Kidney tubule cell (primary cell): ENCODE measurements around the gene FRAT2.

Experiments used
- DNase-seq: peaks from one replicate; pipeline ENCODE4 v3.0.0-alpha.2; 2018; ENCODE audit warnings: low spot score

FRAT2 gene, protein sequence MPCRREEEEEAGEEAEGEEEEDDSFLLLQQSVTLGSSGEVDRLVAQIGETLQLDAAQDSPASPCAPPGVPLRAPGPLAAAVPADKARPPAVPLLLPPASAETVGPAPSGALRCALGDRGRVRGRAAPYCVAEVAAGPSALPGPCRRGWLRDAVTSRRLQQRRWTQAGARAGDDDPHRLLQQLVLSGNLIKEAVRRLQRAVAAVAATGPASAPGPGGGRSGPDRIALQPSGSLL

DNA sequence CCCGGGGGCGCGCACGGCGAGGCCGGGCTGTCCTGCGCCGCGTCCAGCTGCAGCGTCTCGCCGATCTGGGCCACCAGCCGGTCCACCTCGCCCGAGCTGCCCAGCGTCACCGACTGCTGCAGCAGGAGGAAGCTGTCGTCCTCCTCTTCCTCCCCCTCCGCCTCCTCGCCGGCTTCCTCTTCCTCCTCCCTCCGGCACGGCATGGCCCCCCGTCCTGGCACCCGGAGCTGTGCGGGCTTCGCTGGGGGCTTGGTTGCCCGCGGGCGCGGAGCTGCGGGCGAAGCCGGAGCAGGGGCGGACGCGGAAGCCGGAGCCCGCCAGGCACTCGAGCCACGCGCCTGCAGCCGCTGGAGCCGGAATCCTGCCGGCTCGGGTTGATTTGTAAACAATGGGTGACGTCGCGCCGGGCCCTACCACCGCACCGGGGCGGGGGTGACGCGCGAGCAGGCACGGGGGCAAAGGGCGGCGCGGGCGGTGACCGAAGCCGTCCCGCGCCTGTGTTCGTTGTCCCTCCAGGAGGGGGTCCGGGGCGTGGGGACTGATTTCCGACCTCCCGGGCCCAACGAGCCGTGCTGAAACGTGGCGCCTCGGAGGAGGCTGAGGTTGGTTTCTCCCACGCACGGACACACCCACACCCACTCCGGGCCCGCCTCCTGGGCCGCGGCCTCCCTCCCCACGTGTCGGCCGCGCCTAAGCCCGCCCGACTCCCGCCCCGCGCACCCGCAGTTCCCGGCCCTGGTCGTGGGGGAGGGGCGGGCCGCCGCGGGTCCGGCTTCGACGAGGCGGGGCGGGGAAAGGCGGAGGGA is at the start of gene FRAT2:
Gene FRAT2 (minus strand): TSS at position 360 of the 806 bp plus-strand sequence. CDS start 157 bp downstream, at position 203.
- peak; percentile 91 for DNase-seq

DNA sequence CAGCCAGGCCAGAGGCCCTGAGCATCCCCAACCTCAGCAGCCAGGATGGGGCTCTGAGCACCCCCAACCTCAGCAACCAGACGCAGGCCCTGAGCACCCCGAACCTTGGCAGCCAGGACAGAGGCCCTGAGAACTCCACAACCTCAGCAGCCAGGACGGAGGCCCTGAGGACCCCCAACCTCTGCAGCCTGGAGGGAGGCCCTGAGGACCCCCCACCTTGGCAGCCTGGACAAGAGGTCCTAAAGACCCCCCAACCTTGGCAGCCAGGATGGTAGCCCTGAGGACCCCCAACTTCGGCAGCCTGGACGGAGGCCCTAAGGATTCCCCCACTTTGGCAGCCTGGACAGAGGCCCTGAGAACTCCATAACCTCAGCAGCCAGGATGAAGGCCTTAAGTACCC is 49.6 kb upstream of the FRAT2 start:
- DNase-seq, result no peak

- DNase-seq, result no peak
Observed at GRCh38 chr10:97383159-97383558, 48.6 kb upstream of the FRAT2 start.

GRCh38 chr10:97381626-97382025 is 47.1 kb upstream of the FRAT2 start:
- no peak for DNase-seq

GRCh38 chr10:97380516-97380915 is 46.0 kb upstream of the FRAT2 start:
- no peak for DNase-seq

DNA sequence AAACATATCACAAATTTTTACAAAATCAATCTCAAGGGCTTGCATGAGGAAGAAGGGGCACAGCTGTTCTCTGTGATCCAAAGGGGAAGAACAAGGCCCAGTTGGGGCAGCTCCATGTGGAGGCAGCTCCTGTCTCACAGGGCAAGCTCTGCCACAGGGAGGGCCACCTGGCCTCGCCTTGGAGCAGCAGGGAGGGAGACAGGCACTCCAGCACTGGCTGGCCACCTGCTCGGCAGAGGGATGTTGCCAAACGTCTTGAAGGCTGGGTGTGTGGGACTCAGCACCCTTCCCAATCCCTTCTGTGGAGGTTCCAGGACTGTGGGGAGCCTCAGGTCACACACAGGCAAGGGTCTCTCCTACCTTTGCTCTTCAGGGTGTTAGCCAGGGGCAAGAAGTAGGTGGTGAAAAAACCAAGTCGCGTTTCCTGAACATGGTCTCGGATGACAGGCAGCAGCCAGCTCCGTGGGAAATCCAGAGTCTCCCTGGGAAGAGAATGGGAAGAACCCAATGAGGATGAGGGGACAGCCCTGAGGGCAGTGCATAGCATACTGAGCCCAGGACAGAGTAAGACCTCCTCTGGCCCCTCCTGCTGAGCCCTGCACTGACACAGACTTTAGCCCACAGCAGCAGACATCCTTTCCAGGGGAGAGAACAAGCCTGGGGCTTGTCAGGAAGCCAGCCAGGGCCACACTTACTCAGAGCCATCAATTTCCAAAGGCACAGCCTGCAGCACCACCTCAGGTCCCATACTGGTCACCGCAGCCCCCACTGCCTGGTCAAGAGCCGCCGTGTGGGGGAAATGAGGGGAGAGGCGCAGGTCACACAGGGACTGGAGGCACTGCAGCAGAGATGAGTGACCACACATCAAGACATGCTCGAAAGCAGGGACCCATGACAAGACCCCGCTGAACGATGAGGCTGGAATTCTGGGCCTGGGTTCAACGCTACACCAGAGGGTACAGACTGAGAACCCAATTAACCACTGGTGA is 44.7 kb upstream of the FRAT2 start:
- no peak for DNase-seq

DNA sequence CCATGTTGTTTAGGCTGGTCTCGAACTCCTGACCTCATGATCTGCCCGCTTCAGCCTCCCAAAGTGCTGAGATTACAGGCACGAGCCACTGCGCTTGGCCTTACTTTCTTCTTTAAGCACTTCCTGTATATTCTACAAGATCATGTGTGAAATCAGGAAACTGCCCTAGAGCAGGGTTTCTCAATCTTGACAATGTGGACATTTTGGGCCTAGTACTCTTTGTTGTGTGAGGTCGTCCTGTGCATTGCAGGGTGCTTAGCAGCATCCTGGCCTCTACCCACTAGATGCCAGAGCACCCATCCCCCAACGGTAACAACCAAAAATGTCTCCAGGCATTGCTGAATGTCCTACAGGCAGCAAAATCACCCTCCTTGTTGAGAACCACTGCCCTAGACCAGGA is 41.9 kb upstream of the FRAT2 start:
- DNase-seq, result no peak

DNA sequence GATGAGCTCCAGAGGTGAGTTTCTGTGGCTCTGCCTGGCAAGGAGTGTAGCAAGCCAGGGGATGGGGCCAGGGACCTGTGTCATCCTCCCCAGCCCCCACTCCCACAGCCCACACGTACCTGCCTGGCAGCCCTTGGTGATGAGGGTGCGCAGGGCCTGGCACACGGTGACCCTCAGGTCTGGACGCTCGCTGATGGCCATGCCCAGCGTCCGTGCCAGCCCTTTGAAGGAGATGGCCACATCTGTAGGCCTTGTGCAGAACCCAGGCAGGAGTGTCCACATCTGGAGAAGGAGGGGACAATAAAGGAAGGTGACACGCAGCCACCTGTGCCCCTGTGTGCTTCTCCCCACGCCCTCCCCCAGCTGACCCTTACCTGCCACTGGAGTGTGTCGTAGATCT is 38.9 kb upstream of the FRAT2 start:
- DNase-seq, result no peak

GRCh38 chr10:97372233-97372875 is 37.8 kb upstream of the FRAT2 start:
- DNase-seq, result no peak

GRCh38 chr10:97371696-97372095 is 37.2 kb upstream of the FRAT2 start:
- no peak for DNase-seq

DNA sequence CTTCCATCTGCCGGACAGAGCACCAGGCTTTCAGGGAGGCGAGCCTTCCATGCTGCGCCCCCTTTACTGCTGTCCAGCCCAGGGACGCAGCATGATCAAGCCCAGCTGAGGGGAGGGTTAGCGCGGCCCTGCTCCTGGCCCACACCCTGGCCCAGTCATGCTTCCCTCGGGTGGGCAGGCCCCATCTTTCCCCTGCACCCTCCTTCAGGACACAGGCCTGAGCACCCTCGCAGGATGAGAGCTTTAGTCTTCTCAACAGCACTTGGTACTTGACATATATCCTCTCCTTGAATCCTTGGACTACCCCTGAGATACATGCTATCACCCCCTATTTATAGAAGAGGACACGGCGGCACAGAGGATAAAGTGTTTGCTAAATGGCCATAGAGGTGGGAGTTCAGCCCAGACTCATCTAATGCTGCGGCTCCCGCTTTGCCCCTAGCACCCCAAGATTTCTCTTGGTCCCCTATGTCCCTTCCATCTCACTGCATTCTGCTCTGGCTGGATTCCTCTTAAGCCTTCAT is 32.7 kb upstream of the FRAT2 start:
- DNase-seq, result no peak

DNA sequence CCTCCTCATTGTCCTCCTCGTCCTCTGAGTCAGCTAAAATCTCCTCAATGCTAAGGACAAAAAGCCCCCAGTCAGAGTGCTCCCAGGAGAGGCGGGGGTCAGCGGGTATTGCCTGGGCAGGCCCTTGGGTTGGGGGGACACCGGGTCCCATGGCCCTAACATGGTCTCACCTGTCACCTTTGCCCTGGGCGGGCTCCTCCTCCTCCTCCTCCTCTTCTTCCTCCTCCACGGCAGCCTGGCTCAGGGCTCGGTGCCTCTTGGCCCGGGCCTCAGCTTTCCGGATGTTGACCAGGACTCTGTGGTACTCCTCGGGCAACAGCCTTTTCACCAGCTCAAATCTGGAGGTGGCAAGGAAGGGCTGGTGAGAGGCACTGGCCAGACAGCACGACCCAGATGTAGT is 32.0 kb upstream of the FRAT2 start:
- DNase-seq, result no peak

DNA sequence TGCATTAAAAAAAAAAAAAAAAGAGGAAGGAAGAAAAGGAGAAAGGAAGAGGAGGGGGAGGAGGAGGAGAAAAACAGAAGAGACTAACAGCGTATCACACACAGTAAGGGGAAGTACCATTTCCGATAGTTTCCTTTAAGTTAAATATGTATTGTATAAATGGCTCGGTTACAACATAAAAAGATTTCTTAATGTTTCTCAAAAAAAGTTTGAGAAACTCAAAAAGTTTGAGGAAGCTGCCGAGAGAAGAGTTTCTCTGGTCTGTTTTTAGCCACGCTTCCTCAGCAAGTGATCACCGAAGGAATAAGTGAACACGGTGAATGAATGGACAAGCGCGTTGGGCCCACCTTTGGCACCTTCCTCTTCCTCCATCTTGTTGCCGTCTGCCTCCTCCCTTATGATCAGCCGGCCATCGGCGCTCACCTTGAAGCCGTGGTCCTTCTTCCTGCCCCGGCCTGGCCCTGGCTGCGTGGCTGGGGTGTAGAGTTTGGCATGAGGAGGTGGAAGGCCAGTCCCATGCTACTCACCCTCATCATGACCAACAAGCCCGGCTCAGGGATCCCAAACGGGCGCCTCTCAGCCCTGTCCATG is 31.3 kb upstream of the FRAT2 start:
- no peak for DNase-seq

DNA sequence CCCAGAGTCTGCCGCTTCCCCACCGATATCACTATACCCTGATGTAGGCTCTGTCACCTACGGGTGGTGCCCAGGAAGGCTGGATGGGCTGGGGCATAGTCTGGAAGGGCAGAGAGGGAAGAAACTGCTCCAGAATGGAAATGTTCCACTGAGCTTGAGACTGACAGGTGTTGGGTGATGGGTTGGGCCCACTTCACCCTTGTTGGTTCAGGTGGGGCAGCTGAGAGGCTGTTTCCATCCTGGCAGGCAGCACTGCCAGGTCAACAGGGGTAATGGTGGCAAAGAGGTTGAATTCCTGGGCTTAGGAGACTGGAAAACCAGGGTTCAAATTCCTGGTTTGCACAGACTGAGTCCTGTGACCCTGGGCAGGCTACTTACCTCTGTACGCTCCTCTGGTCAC is 28.5 kb upstream of the FRAT2 start:
- DNase-seq, result no peak

- DNase-seq, result no peak
Observed at GRCh38 chr10:97362310-97363033, 27.9 kb upstream of the FRAT2 start.

- no peak for DNase-seq
Observed at GRCh38 chr10:97361537-97361901, 27.0 kb upstream of the FRAT2 start.

DNA sequence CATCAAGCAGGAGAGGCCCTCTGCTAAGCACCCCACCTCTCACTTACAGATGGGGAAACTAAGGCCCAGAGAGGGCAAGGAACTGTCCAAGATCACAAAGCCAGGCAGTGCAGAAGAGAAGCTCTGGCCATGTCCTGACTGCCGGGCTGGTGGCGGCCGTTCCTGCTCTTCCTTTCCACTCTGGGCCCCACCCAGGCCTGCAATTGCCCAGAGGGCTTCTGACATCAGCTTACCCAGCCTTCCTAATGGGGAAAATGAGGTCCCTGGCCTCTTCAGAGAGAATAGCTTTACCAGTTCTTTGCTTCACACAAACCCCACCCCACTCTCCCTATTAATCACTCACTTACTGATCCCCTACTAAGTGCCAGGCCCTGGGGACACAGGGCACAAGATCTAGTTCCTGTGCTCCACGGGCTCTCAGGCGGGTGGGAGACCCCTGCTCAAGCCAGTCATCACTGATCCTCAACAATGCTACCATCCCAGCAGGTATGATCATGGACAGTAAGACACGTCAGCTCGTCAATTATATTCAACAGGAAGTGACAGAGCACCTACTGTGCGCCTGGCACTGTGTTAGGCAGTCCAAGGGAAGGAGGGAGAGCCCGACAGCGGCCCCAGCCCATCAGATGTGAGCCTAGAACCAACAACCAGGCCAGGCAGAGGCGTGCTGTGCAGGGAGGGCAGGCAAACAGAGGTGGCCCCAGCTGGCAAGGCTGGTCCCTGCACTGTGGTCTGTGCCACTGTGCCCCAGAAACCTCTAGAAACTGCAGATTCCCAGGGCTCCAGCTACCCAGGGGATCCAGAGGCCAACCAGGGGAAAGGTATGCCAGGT is 26.4 kb upstream of the FRAT2 start:
- DNase-seq, result no peak

DNA sequence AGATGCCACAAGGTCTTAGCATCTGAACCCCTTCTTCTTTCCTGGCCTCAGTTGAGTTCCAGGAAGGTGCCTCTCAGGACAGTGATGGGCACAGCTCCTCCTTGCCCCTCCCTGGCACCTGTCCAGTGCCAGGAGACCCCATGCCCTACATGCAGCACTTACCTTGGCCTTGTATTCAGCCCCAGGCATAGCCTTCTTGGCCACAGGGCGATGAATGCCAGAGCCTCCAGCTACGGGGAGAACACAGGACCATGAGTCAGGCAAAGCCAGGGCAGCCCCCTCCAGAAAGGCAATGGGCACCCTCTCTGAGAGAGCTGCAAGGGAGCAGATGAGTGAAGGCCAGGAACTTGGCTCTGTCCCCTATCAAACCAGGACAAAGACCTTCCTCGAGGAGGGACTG is 24.3 kb upstream of the FRAT2 start:
- DNase-seq, result no peak

GRCh38 chr10:97358349-97358748 is 23.8 kb upstream of the FRAT2 start:
- no peak for DNase-seq

DNA sequence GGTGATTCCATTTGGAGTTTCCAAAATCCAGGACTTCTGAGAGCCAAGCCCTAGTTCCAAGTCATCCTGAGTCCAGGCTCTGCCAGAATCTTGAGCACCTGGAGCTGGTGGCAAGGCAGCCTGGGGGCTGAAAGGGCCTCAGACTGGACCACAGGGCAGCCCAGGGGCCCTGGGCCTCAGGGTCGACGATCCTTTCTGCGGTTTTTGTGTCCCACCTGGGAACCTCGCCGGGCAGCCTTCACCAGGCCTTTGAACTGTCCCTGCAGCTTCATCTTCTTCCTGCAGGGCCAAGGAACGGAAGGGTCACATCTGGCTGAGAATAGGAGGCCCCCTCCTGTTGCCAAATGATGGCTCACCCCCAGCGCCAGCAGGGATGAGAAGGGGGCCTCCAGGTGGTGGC is 22.4 kb upstream of the FRAT2 start:
- no peak for DNase-seq
